Ishikawa (cell line): Measurements from ENCODE around the gene MMP24.

ENCODE experiments used
- CEBPB ChIP-seq: IDR thresholded peaks from 2 replicates; pipeline ENCODE4 v1.6.1; 2012
- CREB1 ChIP-seq: IDR thresholded peaks from 2 replicates; pipeline ENCODE4 v1.6.1; 2012; ENCODE audit warnings: low read depth
- EGR1 ChIP-seq: IDR thresholded peaks from 2 replicates; pipeline ENCODE4 v1.6.1; 2012
- EP300 ChIP-seq: IDR thresholded peaks from 2 replicates; pipeline ENCODE4 v1.6.1; 2012; ENCODE audit warnings: borderline replicate concordance
- FOXM1 ChIP-seq: IDR thresholded peaks from 2 replicates; pipeline ENCODE4 v1.6.1; 2012; ENCODE audit warnings: low read depth, borderline replicate concordance
- MAX ChIP-seq: IDR thresholded peaks from 2 replicates; pipeline ENCODE4 v1.6.1; 2012
- NFIC ChIP-seq: IDR thresholded peaks from 2 replicates; pipeline ENCODE4 v1.6.1; 2012
- RAD21 ChIP-seq: IDR thresholded peaks from 2 replicates; pipeline ENCODE4 v1.6.1; 2012; ENCODE audit warnings: low read depth
- REST ChIP-seq: IDR thresholded peaks from 2 replicates; pipeline ENCODE4 v1.6.1; 2012; ENCODE audit warnings: low read depth, mild to moderate bottlenecking
- TAF1 ChIP-seq: IDR thresholded peaks from 2 replicates; pipeline ENCODE4 v1.6.1; 2012; ENCODE audit warnings: low read depth, mild to moderate bottlenecking
- TCF12 ChIP-seq: IDR thresholded peaks from 2 replicates; pipeline ENCODE4 v1.6.1; 2012; ENCODE audit warnings: low read depth
- TEAD4 ChIP-seq: IDR thresholded peaks from 2 replicates; pipeline ENCODE4 v1.6.1; 2012
- USF1 ChIP-seq: IDR thresholded peaks from 2 replicates; pipeline ENCODE4 v1.6.1; 2012
- YY1 ChIP-seq: IDR thresholded peaks from 2 replicates; pipeline ENCODE4 v1.6.1; 2012; ENCODE audit warnings: low read depth
- ZBTB7A ChIP-seq: IDR thresholded peaks from 2 replicates; pipeline ENCODE4 v1.6.1; 2012; ENCODE audit warnings: low read depth

Gene MMP24

GRCh38 chr20:35285806-35286076, 59.3 kb downstream of the MMP24 start:
- TF ChIP-seq TCF12 (no peak), CREB1 (no peak), NFIC (no peak), FOXM1 (no peak), EP300 (no peak), USF1 (no peak), YY1 (no peak), REST (no peak), TEAD4 (no peak), EGR1 (no peak), MAX (no peak), CEBPB (no peak), ZBTB7A (no peak), RAD21 (no peak), TAF1 (no peak)

GRCh38 chr20:35286077-35286898, 59.8 kb downstream of the MMP24 start:
- no peak for TF ChIP-seq FOXM1
- no peak for TF ChIP-seq RAD21
- no peak for TF ChIP-seq TCF12
- TF ChIP-seq USF1: no peak
- TF ChIP-seq MAX: no peak
- no peak for TF ChIP-seq YY1
- TF ChIP-seq CREB1: no peak
- TF ChIP-seq TEAD4: no peak
- no peak for TF ChIP-seq EP300
- no peak for TF ChIP-seq ZBTB7A
- TF ChIP-seq REST: no peak
- TF ChIP-seq EGR1: no peak

GRCh38 chr20:35286899-35287508, 60.5 kb downstream of the MMP24 start:
- TF ChIP-seq TEAD4 (no peak), USF1 (no peak), YY1 (no peak), RAD21 (no peak), MAX (no peak), NFIC (no peak), REST (no peak), FOXM1 (no peak), CEBPB (no peak), TAF1 (no peak), EP300 (no peak), EGR1 (no peak), ZBTB7A (no peak), TCF12 (no peak), CREB1 (no peak)
